HG02623 (cell line): Measurements from ENCODE around the gene CD81.
"Not testable (repeated sequence)": the region's sequence is repeated elsewhere in the genome, so short reads cannot be mapped to it uniquely, and the experiment has no call there.

Experiments used
- ATAC-seq: cut with Tn5 transposase; IDR thresholded peaks from one replicate; pipeline ENCODE4 v1.9.1; 2021; ENCODE audit warnings: moderate library complexity; ENCODE audit not compliant: unreplicated experiment

CD81 gene, protein sequence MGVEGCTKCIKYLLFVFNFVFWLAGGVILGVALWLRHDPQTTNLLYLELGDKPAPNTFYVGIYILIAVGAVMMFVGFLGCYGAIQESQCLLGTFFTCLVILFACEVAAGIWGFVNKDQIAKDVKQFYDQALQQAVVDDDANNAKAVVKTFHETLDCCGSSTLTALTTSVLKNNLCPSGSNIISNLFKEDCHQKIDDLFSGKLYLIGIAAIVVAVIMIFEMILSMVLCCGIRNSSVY

GRCh38 chr11:2376751-2377451 is at the start of gene CD81:
TSS of gene CD81 (plus strand) at chr11:2377310. CDS start at chr11:2377550, 240 bp downstream.
- ATAC-seq, result peak; percentile 37

GRCh38 chr11:2328021-2328420 is 49.1 kb upstream of the CD81 start:
- no peak for ATAC-seq

- ATAC-seq, result no peak
Measured at GRCh38 chr11:2328656-2329354, 48.3 kb upstream of the CD81 start.

GRCh38 chr11:2329551-2329950 is 47.6 kb upstream of the CD81 start:
- ATAC-seq, result no peak

- no peak for ATAC-seq
Measured at GRCh38 chr11:2330696-2331095, 46.4 kb upstream of the CD81 start.

DNA sequence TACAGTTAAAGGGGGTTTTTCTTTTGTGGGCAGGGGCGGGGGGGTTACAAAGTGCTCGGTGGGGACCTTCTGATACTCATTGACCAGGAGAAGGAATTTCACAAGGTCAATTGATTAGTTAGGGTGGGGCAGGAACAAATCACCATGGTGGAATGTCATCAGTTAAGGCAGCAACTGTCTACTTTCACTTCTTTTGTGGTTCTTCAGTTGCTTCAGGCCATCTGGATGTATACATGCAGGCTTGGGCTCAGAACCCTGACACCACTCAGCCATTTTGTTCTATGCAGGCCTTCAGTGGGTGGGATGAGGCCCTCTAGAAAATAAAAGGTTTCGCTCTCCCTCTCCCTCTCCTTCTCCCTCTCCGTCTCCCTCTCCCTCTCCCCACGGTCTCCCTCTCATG is 45.7 kb upstream of the CD81 start:
- ATAC-seq, result no peak

GRCh38 chr11:2332569-2332968 is 44.5 kb upstream of the CD81 start:
- ATAC-seq, result not testable (repeated sequence)

- ATAC-seq, result not testable (repeated sequence)
Measured at GRCh38 chr11:2333486-2334205, 43.5 kb upstream of the CD81 start.

- not testable (repeated sequence) for ATAC-seq
Measured at GRCh38 chr11:2335286-2335685, 41.8 kb upstream of the CD81 start.

GRCh38 chr11:2338760-2339159 is 38.4 kb upstream of the CD81 start:
- ATAC-seq, result not testable (repeated sequence)

- no peak for ATAC-seq
Measured at GRCh38 chr11:2342557-2342956, 34.6 kb upstream of the CD81 start.

DNA sequence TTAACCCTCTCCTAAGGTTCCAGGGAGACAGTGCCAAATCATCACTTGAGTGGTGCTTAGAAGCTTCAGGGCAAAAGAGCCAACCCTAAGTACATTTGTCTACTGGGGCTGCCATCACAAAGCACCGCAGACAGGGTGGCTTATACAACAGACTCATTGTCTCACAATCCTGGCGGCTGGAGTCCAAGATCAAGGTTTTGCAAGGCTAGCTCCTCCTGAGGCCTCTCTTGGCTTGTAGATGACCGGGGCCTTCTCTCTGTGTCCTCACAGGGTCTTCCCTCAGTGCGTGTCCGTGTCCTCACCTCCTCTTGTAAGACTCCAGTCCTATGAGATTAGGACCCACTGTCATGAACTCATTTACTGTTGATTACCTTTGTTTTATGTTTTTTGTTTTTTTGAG is 34.1 kb upstream of the CD81 start:
- ATAC-seq, result no peak

- no peak for ATAC-seq
Measured at GRCh38 chr11:2343502-2343901, 33.6 kb upstream of the CD81 start.

- ATAC-seq, result no peak
Measured at GRCh38 chr11:2345050-2345449, 32.1 kb upstream of the CD81 start.

DNA sequence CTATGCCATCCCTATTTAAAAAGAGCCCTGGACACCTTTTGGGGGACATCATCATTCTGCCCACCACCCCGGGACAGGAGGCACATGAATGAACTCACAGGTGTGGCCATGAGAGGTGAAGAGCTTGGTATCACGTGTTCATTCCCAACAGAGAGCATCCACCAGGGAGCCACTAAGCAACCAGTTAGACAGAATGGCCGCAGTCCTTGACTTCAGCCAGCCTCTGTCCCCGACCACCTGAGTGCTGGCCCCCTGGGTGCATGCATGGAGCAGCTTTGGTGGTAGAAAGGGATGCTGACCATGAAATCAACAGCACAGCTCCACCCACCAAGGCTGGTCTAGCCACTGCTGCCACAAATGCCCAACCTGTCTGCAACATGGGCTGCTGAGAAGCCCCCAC is 31.1 kb upstream of the CD81 start:
- no peak for ATAC-seq

- no peak for ATAC-seq
Measured at GRCh38 chr11:2346586-2347307, 30.4 kb upstream of the CD81 start.

DNA sequence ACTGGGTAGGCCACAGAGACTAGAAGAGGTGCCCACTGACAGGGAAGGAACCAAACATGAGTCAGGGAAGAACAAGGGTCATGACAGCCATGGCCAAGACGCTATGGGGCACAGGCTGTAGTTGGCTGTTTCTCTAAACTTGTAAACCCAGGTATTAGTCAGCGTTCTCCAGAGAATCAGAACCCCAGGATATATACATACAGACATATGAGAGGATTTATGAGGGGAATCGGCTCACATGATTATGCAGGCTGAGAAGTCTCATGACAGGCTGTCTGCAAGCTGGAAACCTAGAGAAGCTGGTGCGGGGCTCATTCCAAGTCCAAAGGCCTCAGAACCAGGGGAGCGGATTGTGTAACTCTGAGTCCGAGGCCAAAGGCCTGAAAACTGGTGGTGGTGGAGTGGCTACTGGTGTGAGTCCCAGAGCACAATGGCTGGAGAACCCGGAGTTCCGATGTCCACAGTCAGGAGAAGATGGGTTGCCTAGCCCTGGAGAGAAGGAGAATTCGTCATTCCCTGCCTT is 29.7 kb upstream of the CD81 start:
- no peak for ATAC-seq

GRCh38 chr11:2348986-2349385 is 28.1 kb upstream of the CD81 start:
- ATAC-seq, result no peak

DNA sequence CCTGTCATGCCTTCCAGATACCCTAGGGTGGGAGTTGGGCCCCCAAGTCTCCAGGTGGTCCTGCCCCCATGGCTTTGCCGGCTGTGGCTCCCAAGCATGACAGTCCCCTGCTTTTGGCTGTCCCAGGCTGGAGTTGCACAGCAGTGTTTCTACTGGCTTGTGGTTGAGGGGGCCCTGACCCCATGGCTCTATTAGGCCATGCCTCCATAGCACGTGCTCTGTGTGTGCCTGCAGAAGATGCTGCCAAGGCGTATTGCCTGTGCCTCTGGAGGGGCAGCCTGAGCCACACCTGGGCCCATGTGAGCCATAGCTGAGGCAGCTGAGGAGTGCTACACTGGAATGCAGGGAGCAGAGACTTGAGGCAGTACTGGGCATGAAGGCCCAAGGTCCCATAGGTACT is 25.4 kb upstream of the CD81 start:
- ATAC-seq, result no peak

DNA sequence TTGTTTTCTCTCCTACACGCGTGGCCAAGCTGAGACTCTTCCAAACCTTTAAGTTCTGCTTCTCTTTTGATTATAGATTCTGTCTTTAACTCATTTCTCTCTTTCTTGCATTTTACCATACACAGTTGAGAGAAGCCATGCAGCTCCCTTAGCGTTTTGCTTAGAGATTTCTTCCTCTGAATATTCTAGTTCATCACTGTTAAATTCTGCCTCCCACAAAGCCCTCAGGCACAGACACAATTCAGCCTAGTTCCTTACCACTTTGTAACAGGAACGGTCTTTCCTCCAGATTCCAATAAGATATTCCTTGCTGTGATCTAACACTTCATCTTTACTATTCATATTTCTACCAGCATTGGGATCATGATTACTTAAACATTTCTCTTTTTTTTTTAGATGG is 24.7 kb upstream of the CD81 start:
- no peak for ATAC-seq
